ENCODE data around the gene PPIB. TPM values are rescaled to one million over a fixed set of nuclear protein-coding genes. Genes with fewer than 3 reads are reported as not detected.

The PPIB gene
- total and polyA plus RNA-seq, 12 donors = 60.3 to 600 (median 88.1) TPM

DNA sequence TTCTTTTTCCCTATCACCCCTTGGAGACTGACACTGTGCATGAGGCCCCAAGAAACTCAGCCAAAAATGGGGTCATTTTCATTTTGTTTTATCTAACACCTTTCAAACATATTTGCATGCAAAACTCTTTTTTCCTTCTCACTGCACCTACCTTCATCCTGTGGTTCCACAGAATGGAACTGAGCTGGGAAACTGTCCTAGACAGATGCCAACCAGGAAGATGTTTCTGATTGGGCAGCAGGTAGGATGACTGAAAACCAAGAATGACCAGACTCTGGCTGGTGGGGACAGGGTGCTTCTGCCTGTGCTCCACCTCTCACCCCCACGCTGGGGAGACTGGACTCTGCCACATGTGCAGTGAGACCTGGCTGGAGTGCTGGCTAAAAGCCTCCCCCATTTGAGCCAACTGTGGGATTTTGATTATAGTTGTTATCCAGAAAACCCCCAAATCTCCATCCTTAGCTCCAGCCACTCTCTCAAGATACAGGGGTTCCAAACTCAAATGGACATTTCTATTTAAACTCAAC lies 5.2 kb downstream of the PPIB start:
- WGBS, 2 donors = 94 to 96% methylated on average over 1 of the region's 1 CpG

DNA sequence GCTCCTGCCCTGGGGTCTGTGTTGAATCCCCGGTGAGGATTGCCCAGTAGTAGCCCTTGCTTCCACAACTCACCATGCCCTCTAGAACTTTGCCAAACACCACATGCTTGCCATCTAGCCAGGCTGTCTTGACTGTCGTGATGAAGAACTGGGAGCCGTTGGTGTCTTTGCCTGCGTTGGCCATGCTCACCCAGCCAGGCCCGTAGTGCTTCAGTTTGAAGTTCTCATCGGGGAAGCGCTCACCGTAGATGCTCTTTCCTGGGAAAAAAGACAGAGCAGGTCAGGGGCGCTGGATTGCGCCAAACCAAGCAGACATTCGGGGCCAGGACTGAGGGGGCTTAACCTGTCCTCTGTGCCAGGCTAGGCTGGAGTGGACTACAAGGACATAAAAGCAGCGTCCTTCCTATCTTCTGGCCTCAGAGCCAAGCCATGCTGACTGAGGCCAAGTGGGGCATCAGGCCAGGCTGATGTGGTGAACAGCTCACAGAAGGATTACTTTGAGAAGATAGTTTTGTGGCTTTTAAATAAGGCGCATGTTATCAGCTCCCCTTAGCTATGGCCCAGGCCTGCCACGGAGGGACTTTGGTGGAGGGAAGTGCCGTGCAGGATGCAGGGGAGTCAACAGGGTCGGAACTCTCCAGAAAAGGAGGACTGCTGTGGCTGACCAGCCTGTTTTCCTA lies 6.0 kb downstream of the PPIB start:
- no peaks in the 10 kb centered on the region for H3K9me3 ChIP-seq
- 70 to 75% methylated on average over 16 of the region's 16 CpGs for WGBS, 2 donors
- peaks cover 0 to 80% (median 60%) of the 10 kb centered on the region in 9 donors for H3K36me3 ChIP-seq
- TF ChIP-seq, protein P1, sequence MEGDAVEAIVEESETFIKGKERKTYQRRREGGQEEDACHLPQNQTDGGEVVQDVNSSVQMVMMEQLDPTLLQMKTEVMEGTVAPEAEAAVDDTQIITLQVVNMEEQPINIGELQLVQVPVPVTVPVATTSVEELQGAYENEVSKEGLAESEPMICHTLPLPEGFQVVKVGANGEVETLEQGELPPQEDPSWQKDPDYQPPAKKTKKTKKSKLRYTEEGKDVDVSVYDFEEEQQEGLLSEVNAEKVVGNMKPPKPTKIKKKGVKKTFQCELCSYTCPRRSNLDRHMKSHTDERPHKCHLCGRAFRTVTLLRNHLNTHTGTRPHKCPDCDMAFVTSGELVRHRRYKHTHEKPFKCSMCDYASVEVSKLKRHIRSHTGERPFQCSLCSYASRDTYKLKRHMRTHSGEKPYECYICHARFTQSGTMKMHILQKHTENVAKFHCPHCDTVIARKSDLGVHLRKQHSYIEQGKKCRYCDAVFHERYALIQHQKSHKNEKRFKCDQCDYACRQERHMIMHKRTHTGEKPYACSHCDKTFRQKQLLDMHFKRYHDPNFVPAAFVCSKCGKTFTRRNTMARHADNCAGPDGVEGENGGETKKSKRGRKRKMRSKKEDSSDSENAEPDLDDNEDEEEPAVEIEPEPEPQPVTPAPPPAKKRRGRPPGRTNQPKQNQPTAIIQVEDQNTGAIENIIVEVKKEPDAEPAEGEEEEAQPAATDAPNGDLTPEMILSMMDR (IDR thresholded peaks at IDR 0.05) = no peak
- peaks cover 48 to 87% (median 70%) of the 10 kb centered on the region in 9 donors for H3K4me1 ChIP-seq
- intact Hi-C loops (cut with DNase I) = loop anchor here in 3 of 10 donors (5.0 to 10.0 kb wide), 2 partner anchors 62 to 64 kb away; partner anchors contain the start of genes CIAO2A (in 3 of the 3) and SNX1 (in 2 of the 3)
- H3K27me3 ChIP-seq = peaks cover 0 to 16% (median 0%) of the 10 kb centered on the region in 7 donors
- H3K27ac ChIP-seq = peak overlapping the region in 8 of 10 donors; percentile 17 to 71 (median 44)
- ATAC-seq (peak in 2 of 8 donors; percentile 5 to 28), DNase-seq (peak in 1 of 2 donors; percentile 45)
- no peak overlapping the region for H3K4me3 ChIP-seq

More for the DNA sequence above, 5.2 kb downstream of the PPIB start:
- peaks cover 0 to 7% (median 0%) of the 10 kb centered on the region in 7 donors for H3K27me3 ChIP-seq
- H3K36me3 ChIP-seq = peaks cover 0 to 81% (median 60%) of the 10 kb centered on the region in 9 donors
- peak overlapping the region in 6 of 10 donors; percentile 17 to 71 (median 56) for H3K27ac ChIP-seq
- H3K9me3 ChIP-seq = no peaks in the 10 kb centered on the region
- peaks cover 40 to 84% (median 66%) of the 10 kb centered on the region in 9 donors for H3K4me1 ChIP-seq
- H3K4me3 ChIP-seq = no peak overlapping the region
- TF ChIP-seq, protein P1 (IDR thresholded peaks at IDR 0.05) = no peak
- ATAC-seq (no peak), DNase-seq (no peak)
- intact Hi-C loops (cut with DNase I) = loop anchor here in 3 of 10 donors (5.0 to 10.0 kb wide), 2 partner anchors 63 to 65 kb away; partner anchors contain the start of genes CIAO2A (in 3 of the 3) and SNX1 (in 2 of the 3)

DNA sequence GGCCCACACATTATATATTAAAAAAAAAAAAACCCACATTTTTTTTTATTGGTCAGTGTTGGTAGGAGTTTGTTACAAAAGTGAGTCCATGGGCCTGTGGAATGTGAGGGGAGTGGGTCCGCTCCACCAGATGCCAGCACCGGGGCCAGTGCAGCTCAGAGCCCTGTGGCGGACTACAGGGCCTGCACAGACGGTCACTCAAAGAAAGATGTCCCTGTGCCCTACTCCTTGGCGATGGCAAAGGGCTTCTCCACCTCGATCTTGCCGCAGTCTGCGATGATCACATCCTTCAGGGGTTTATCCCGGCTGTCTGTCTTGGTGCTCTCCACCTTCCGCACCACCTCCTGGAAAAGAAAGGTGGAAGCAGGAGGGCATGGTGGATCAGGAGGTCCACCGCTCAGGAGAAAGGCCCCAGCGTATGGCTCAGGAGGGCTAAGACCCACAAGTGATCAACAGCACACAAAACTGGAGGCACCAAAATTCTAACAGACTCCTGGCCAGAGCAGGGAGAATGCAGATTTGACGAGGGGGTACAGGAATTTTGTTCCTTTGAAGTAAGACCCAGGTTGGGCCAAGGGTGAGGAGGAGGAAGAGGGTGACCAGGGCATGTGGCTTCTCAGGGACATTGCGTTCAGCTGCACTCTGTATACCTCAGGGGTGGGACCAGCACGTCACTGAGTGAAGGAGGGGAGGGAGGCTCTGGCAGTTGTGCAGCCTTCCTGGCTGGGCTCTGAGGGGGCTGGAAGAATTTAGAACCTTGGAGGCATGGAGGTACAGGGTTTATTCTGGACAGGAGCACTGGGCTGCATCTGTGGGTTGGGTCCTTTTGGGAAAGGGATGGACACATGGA lies 6.8 kb downstream of the PPIB start:
- ATAC-seq (no peak), DNase-seq (no peak)
- Histone ChIP-seq H3K36me3 (peaks cover 0 to 73% (median 52%) of the 10 kb centered on the region in 9 donors), H3K4me1 (peaks cover 47 to 87% (median 70%) of the 10 kb centered on the region in 9 donors), H3K27ac (peak overlapping the region in 7 of 10 donors; percentile 17 to 71 (median 48)), H3K27me3 (peaks cover 0 to 23% (median 0%) of the 10 kb centered on the region in 7 donors), H3K4me3 (no peak overlapping the region), H3K9me3 (no peaks in the 10 kb centered on the region)
- TF ChIP-seq, protein P1 (IDR thresholded peaks at IDR 0.05) = no peak
- intact Hi-C loops (cut with DNase I) = loop anchor here in 3 of 10 donors (5.0 to 10.0 kb wide), 2 partner anchors 61 to 64 kb away; partner anchors contain the start of genes CIAO2A (in 3 of the 3) and SNX1 (in 2 of the 3)
- 89 to 91% methylated on average over 15 of the region's 15 CpGs for WGBS, 2 donors
